ENCODE results near the gene ZNF532.
"Not testable (repeated sequence)": the region's sequence is repeated elsewhere in the genome, so short reads cannot be mapped to it uniquely, and the experiment has no call there.

ZNF532 gene

GRCh38 chr18:58848685-58849084, 16.0 kb upstream of the ZNF532 start:
- FAIRE-seq: no peak

- FAIRE-seq: no peak
These were observed 13.7 kb upstream of the ZNF532 start for GRCh38 chr18:58850786-58851469.

GRCh38 chr18:58851856-58852255, 12.8 kb upstream of the ZNF532 start:
- no peak for FAIRE-seq

GRCh38 chr18:58852629-58853028, 12.0 kb upstream of the ZNF532 start:
- FAIRE-seq: no peak

GRCh38 chr18:58853561-58853960, 11.1 kb upstream of the ZNF532 start:
- no peak for FAIRE-seq

- not testable (repeated sequence) for FAIRE-seq
These were observed 9.2 kb upstream of the ZNF532 start for GRCh38 chr18:58855521-58855920.

GRCh38 chr18:58856881-58857280, 7.8 kb upstream of the ZNF532 start:
- FAIRE-seq: no peak

GRCh38 chr18:58858591-58859468, 5.8 kb upstream of the ZNF532 start:
- no peak for FAIRE-seq

GRCh38 chr18:58859907-58860306, 4.8 kb upstream of the ZNF532 start:
- no peak for FAIRE-seq

- peak; percentile 80 for FAIRE-seq
These were observed 3.9 kb upstream of the ZNF532 start for GRCh38 chr18:58860747-58861231.

GRCh38 chr18:58861353-58861752, 3.3 kb upstream of the ZNF532 start:
- no peak for FAIRE-seq

GRCh38 chr18:58861861-58862301, 2.8 kb upstream of the ZNF532 start:
- FAIRE-seq: no peak

- no peak for FAIRE-seq
These were observed 2.3 kb upstream of the ZNF532 start for GRCh38 chr18:58862356-58862755.

GRCh38 chr18:58862851-58863538, 1.7 kb upstream of the ZNF532 start:
- FAIRE-seq: no peak

- no peak for FAIRE-seq
These were observed 1.0 kb upstream of the ZNF532 start for GRCh38 chr18:58863539-58864145.

GRCh38 chr18:58865033-58865590, 435 bp downstream of the ZNF532 start:
- FAIRE-seq: no peak

GRCh38 chr18:58865701-58866065, 1.0 kb downstream of the ZNF532 start:
- no peak for FAIRE-seq

- no peak for FAIRE-seq
These were observed 1.5 kb downstream of the ZNF532 start for GRCh38 chr18:58866066-58866772.

GRCh38 chr18:58866773-58867150, 2.1 kb downstream of the ZNF532 start:
- no peak for FAIRE-seq

GRCh38 chr18:58867281-58867961, 2.7 kb downstream of the ZNF532 start:
- no peak for FAIRE-seq

- FAIRE-seq: no peak
These were observed 3.8 kb downstream of the ZNF532 start for GRCh38 chr18:58868440-58868839.

Measured in endometrium (tissue), 2 donors.